Activated T-helper 9 cell treated with anti-CD3 and anti-CD28 coated beads, Interleukin-2, amount 50 U/mL, for 16 hours (primary cell): ENCODE results near the gene PLEKHD1.

Experiments used
- DNase-seq: peaks from one replicate; pipeline ENCODE4 v3.0.0-alpha.2; 2020; ENCODE audit warnings: low read depth

Gene PLEKHD1

GRCh38 chr14:69547701-69548348, 63.3 kb downstream of the PLEKHD1 start:
- DNase-seq = no peak

GRCh38 chr14:69548566-69548965, 64.0 kb downstream of the PLEKHD1 start:
- DNase-seq = no peak

GRCh38 chr14:69551511-69551910, 67.0 kb downstream of the PLEKHD1 start:
- DNase-seq = no peak

- no peak for DNase-seq
Observed at GRCh38 chr14:69553252-69553651, 68.7 kb downstream of the PLEKHD1 start.

GRCh38 chr14:69554500-69554899, 70.0 kb downstream of the PLEKHD1 start:
- no peak for DNase-seq

DNA sequence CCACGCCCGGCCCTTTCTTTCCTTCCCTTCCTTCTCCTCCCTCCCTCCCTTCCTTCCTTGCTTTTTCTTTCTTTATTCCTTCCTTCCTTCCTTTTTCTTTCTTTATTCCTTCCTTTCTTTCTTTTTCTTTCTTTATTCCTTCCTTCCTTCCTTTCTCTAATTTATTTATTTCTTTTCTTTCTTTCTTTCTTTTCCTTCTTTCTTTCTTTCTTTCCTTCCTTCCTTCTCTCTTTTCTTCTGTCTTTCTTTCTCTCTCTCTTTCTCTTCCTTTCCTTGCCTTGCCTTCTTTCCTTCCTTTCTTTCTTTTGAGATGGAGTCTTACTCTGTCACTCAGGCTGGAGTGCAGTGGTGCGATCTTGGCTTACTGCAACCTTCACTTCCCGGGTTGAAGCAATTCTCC, 74.2 kb downstream of the PLEKHD1 start:
- DNase-seq = no peak

DNA sequence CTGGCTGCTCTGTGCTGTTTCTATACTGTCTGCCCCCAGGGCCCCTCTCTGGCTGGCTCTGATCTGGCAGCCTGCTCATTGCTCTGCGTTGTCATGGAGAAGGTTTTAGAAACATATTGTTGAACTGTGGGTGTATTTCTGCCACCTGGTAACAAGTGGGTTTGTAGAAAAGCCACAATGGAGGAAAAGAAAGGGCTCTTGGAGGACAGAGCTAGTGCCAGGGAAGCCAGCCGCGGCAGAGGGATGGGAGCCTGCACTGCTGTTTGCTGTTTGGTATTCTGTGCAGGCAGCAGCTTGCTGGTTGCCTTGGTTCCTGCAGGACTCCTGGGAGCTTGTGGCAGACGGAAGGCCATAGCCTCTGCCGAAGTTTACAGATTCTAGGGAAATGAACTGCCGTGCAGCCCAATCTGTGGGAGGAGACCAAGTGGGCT, 75.1 kb downstream of the PLEKHD1 start:
- DNase-seq = no peak

GRCh38 chr14:69560826-69561225, 76.3 kb downstream of the PLEKHD1 start:
- no peak for DNase-seq

- DNase-seq = no peak
Observed at GRCh38 chr14:69561893-69562292, 77.4 kb downstream of the PLEKHD1 start.

- no peak for DNase-seq
Observed at GRCh38 chr14:69567563-69567962, 83.0 kb downstream of the PLEKHD1 start.

- no peak for DNase-seq
Observed at GRCh38 chr14:69569859-69570258, 85.3 kb downstream of the PLEKHD1 start.

DNA sequence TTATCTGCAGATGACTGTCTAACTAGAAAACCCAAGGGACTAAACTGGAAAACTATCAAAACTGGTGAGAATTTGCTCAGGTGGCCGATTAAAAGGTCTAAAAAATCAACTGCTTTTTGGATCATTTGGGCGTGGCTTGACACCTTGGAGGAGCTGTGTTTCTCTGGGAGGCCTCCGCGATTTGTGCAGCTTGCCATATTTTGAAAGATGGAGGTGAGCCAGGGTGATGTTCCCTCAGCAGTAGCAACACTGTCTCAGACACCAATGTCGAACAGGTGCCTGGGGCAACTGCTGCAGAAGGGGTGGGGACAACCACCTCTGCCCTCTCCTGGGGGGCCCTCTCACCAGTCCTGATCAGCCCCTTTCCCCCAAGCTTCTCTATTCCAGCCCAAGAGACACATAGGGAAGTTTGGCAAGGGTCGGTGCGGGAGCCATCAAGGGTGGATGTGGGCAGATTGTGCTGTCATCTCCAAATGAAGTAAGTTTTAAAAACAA, 86.4 kb downstream of the PLEKHD1 start:
- DNase-seq = no peak

- DNase-seq = no peak
Observed at GRCh38 chr14:69571449-69572029, 87.0 kb downstream of the PLEKHD1 start.

- no peak for DNase-seq
Observed at GRCh38 chr14:69572030-69572840, 87.7 kb downstream of the PLEKHD1 start.

GRCh38 chr14:69572841-69573135, 88.3 kb downstream of the PLEKHD1 start:
- DNase-seq = no peak

DNA sequence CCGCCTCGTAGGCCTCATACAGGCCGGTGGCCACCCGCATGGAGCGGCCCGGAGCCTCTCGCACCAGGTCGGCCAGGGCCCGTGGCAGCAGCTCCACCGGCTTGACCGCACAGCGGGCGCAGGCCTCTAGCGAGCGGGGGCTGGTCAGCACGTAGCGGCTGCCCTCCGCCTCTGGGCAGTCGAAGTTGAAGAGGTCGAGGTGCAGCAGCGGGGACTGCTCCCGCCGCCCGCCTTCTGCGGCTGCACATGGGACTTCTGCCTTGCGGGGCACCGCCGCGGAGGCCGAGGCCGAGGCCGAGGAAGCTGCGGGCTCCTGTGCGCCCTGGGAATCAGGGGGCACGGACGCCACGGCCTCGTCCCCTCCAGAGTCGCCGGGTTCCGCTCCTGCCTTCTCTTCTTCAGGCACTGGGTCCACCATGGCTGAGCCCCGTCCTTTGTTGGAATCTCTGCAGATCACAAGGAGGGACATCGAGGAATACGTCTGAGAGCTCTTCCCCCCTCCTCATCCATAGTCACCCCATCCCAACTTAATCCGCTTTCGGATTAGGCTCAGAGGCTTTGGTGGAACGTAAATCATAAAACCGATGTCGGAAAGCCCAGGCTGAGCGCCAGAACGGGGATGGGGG, 88.8 kb downstream of the PLEKHD1 start:
- no peak for DNase-seq

DNA sequence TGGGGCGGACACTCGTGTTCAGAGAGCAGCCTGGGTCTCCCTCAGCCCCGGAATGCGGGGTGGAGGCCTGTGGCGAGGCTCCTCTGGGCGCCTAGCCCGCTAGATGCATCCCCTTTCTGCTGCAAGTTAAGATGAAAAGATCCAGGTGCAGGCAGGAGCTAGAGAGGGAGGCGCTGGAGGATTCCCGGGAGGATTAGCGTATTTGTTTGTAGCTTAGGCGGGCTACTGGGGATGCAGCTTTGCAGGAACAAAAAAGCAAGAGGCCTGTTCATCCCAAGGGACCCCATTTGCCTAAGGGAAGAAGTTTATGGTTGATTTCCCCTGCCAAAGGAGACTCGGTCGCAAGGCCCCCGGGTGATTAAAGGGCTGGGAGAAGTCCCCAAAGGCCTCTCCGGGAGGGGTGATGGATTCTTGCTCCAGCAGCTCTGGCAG, 89.3 kb downstream of the PLEKHD1 start:
- DNase-seq = no peak

GRCh38 chr14:69574263-69574953, 89.9 kb downstream of the PLEKHD1 start, which contains the start of gene CCDC177:
Gene CCDC177 (minus strand): TSS chr14:69574871. CDS start chr14:69573622, 1,249 bp downstream.
- DNase-seq = peak; percentile 65

GRCh38 chr14:69574954-69575295, 90.4 kb downstream of the PLEKHD1 start:
- DNase-seq = no peak

GRCh38 chr14:69579476-69579875, 94.9 kb downstream of the PLEKHD1 start:
- no peak for DNase-seq

GRCh38 chr14:69580009-69580577, 95.6 kb downstream of the PLEKHD1 start:
- DNase-seq = no peak
